A673 (cell line): Measurements from ENCODE around the gene RHOB. TPM values are rescaled to one million over a fixed set of nuclear protein-coding genes. Genes with fewer than 3 reads are reported as not detected.

Source experiments
- BruUV-seq: library from RNA; stranded (reverse); fragments of 400-500 nt; replicated peaks from 2 replicates; lab custom pipeline; 2021; lab: Mats Ljungman, UMichigan
- CTCF ChIA-PET: fragments of 300-600 bp; sonication (Branson Sonifier 250); formaldehyde crosslinking; loops from one replicate; lab custom pipeline; 2022; ENCODE audit warnings: antibody characterized with exemption; lab: Charles Lee
- POLR2A ChIA-PET: fragments of 300-600 bp; sonication (Branson Sonifier 250); formaldehyde crosslinking; loops from one replicate; lab custom pipeline; 2022; ENCODE audit warnings: antibody characterized with exemption; ENCODE audit not compliant: low non-redundant PET; lab: Charles Lee
- DNase-seq: peaks from one replicate; pipeline ENCODE4 v3.0.0-alpha.2; 2015; ENCODE audit warnings: low spot score
- H3K27ac ChIP-seq: fragments of 200-600 bp; sonication (generic); 2 replicates; pipeline ENCODE4 v1.5.1; 2016; ENCODE audit warnings: mixed run types, low read depth, mild to moderate bottlenecking, mixed read lengths, antibody characterized with exemption, low read length; ENCODE audit not compliant: poor library complexity, severe bottlenecking
- H3K27me3 ChIP-seq: fragments of 200-600 bp; sonication (generic); replicated peaks from 2 replicates; pipeline ENCODE4 v1.6.1; 2017; ENCODE audit warnings: mixed run types, low read depth, mild to moderate bottlenecking, mixed read lengths, antibody characterized with exemption, low read length; ENCODE audit not compliant: insufficient read depth, poor library complexity
- H3K36me3 ChIP-seq: fragments of 200-600 bp; sonication (generic); 2 replicates; pipeline ENCODE4 v1.6.1; 2016; ENCODE audit warnings: mixed run types, mild to moderate bottlenecking, mixed read lengths, antibody characterized with exemption, low read length; ENCODE audit not compliant: insufficient read depth, poor library complexity, severe bottlenecking
- H3K4me1 ChIP-seq: fragments of 200-600 bp; sonication (generic); 2 replicates; pipeline ENCODE4 v1.6.1; 2017; ENCODE audit warnings: mixed run types, mild to moderate bottlenecking, mixed read lengths, antibody characterized with exemption, low read length; ENCODE audit not compliant: insufficient read depth, poor library complexity, severe bottlenecking
- H3K4me3 ChIP-seq: fragments of 200-600 bp; sonication (generic); 2 replicates; pipeline ENCODE4 v1.5.1; 2016; ENCODE audit warnings: low read depth, mixed run types, mild to moderate bottlenecking, mixed read lengths, low read length; ENCODE audit not compliant: poor library complexity, severe bottlenecking
- H3K9me3 ChIP-seq: fragments of 200-600 bp; sonication (generic); 2 replicates; pipeline ENCODE4 v1.6.1; 2016; ENCODE audit warnings: mixed run types, low read depth, mild to moderate bottlenecking, mixed read lengths, antibody characterized with exemption, low read length; ENCODE audit not compliant: poor library complexity, severe bottlenecking
- CTCF ChIP-seq: fragments of 300-800, 200-600 bp; sonication (generic); conservative IDR thresholded peaks from 2 replicates; pipeline ENCODE4 v1.5.1; 2017; ENCODE audit warnings: low read depth, mild to moderate bottlenecking, antibody characterized with exemption, low read length, moderate library complexity, mixed read lengths
- EZH2 ChIP-seq: fragments of 200-600 bp; sonication (generic); IDR thresholded peaks from 2 replicates; pipeline ENCODE4 v1.6.1; 2017; ENCODE audit warnings: borderline replicate concordance, low read depth, mild to moderate bottlenecking, mixed read lengths, antibody characterized with exemption, low read length; ENCODE audit not compliant: poor library complexity, severe bottlenecking
- intact Hi-C: fragments of 100-400 bp; cut with micrococcal nuclease; formaldehyde crosslinking; loops from one replicate; pipeline ENCODE4 v1.10.0; 2022; ENCODE audit not compliant: unreplicated experiment
- total RNA-seq: library from RNA; stranded (reverse); gene quantifications from 2 replicates; pipeline ENCODE4 v1.2.3, GENCODE V29; 2021

Gene RHOB
- total RNA-seq, 1 experiment from 2014 or later: 31.5 TPM

- Histone ChIP-seq H3K27ac (no peak overlapping the region), H3K4me3 (no peak overlapping the region), H3K27me3 (no peaks in the 10 kb centered on the region), H3K4me1 (no peaks in the 10 kb centered on the region), H3K36me3 (no peaks in the 10 kb centered on the region), H3K9me3 (no peaks in the 10 kb centered on the region)
- DNase-seq: no peak
- ChIA-PET CTCF (interaction anchor here (0.8 to 1.1 kb wide), 2 partner anchors 28 to 195 kb away, joined by 3 to 5 read pairs; no protein-coding TSS in a partner anchor), POLR2A (no interaction called here)
- TF ChIP-seq CTCF (no peak), EZH2 (no peak)
- BruUV-seq: no TSS peak
- intact Hi-C loops: no loop called here
Measured at GRCh38 chr2:20439503-20439902, 7.4 kb upstream of the RHOB start.

GRCh38 chr2:20440001-20440560 is 6.8 kb upstream of the RHOB start:
- POLR2A ChIA-PET: no interaction called here
- intact Hi-C loops: no loop called here
- no peaks in the 10 kb centered on the region for H3K4me1 ChIP-seq
- no peak overlapping the region for H3K27ac ChIP-seq
- no peaks in the 10 kb centered on the region for H3K36me3 ChIP-seq
- H3K27me3 ChIP-seq: no peaks in the 10 kb centered on the region
- H3K9me3 ChIP-seq: no peaks in the 10 kb centered on the region
- BruUV-seq: no TSS peak
- no peak overlapping the region for H3K4me3 ChIP-seq
- CTCF ChIA-PET: interaction anchor here (1.1 kb wide), 1 partner anchor 29 kb away, joined by 5 read pairs; no protein-coding TSS in a partner anchor
- TF ChIP-seq EZH2 (no peak), CTCF (no peak)
- DNase-seq: no peak

GRCh38 chr2:20443276-20443920 is 3.5 kb upstream of the RHOB start:
- Histone ChIP-seq H3K36me3 (no peaks in the 10 kb centered on the region), H3K4me3 (no peak overlapping the region), H3K27me3 (no peaks in the 10 kb centered on the region), H3K4me1 (no peaks in the 10 kb centered on the region), H3K27ac (no peak overlapping the region), H3K9me3 (no peaks in the 10 kb centered on the region)
- intact Hi-C loops: loop anchor here (1.0 to 2.0 kb wide), 2 partner anchors 192 to 199 kb away; no protein-coding TSS in a partner anchor
- TF ChIP-seq EZH2 (no peak), CTCF (peak; percentile 69)
- POLR2A ChIA-PET: no interaction called here
- no TSS peak for BruUV-seq
- CTCF ChIA-PET: no interaction called here
- DNase-seq: peak; percentile 64
